CD4-positive, alpha-beta T cell treated with Interleukin-17A for 1 hour (primary cell): ENCODE data around the gene SAPCD2.
A peak's percentile ranks its signal among the peaks of the same experiment; 100 is the strongest.
"Not testable (repeated sequence)": the region's sequence is repeated elsewhere in the genome, so short reads cannot be mapped to it uniquely, and the experiment has no call there.

ENCODE experiments used
- DNase-seq: peaks from one replicate; pipeline ENCODE4 v3.0.0-alpha.2; 2020

SAPCD2 gene

GRCh38 chr9:137070201-137070905, at the start of gene SAPCD2:
Gene SAPCD2 (minus strand): TSS chr9:137070557. CDS start chr9:137070460, 97 bp downstream.
- DNase-seq, result peak; percentile 88

GRCh38 chr9:137118092-137118603, 47.8 kb upstream of the SAPCD2 start:
- not testable (repeated sequence) for DNase-seq

GRCh38 chr9:137117269-137117731, 46.9 kb upstream of the SAPCD2 start:
- DNase-seq, result no peak

GRCh38 chr9:137116728-137117127, 46.4 kb upstream of the SAPCD2 start:
- DNase-seq, result no peak

GRCh38 chr9:137116027-137116507, 45.7 kb upstream of the SAPCD2 start:
- no peak for DNase-seq

- DNase-seq, result no peak
Observed at GRCh38 chr9:137115394-137116026, 45.2 kb upstream of the SAPCD2 start.

- peak; percentile 78 for DNase-seq
Observed at GRCh38 chr9:137114613-137115393, 44.4 kb upstream of the SAPCD2 start, which contains the start of gene DPP7. Gene DPP7 (minus strand): TSS chr9:137114733. CDS start chr9:137114713, 20 bp downstream.

- no peak for DNase-seq
Observed at GRCh38 chr9:137114220-137114612, 43.9 kb upstream of the SAPCD2 start.

GRCh38 chr9:137113385-137114159, 43.2 kb upstream of the SAPCD2 start:
- peak; percentile 33 for DNase-seq

GRCh38 chr9:137112564-137113384, 42.4 kb upstream of the SAPCD2 start:
- DNase-seq, result no peak

- no peak for DNase-seq
Observed at GRCh38 chr9:137111788-137112563, 41.6 kb upstream of the SAPCD2 start.

GRCh38 chr9:137110911-137111787, 40.8 kb upstream of the SAPCD2 start:
- no peak for DNase-seq

- no peak for DNase-seq
Observed at GRCh38 chr9:137110147-137110910, 40.0 kb upstream of the SAPCD2 start.

- DNase-seq, result no peak
Observed at GRCh38 chr9:137109250-137110146, 39.1 kb upstream of the SAPCD2 start.

- no peak for DNase-seq
Observed at GRCh38 chr9:137108608-137109249, 38.4 kb upstream of the SAPCD2 start.

- no peak for DNase-seq
Observed at GRCh38 chr9:137107982-137108381, 37.6 kb upstream of the SAPCD2 start.

GRCh38 chr9:137107312-137107921, 37.1 kb upstream of the SAPCD2 start:
- DNase-seq, result no peak
